Loucy (cell line): ENCODE results near the gene NAIF1.

ENCODE experiments used
- EZH2phosphoT487 ChIP-seq: fragments of 200-600 bp; IDR thresholded peaks from 2 replicates; pipeline ENCODE4 v1.6.1; 2018; ENCODE audit warnings: antibody characterized with exemption, mild to moderate bottlenecking, moderate library complexity, borderline replicate concordance
- TF ChIP-seq, protein P1 (sequence below): fragments of 200-600 bp; sonication (generic); conservative IDR thresholded peaks from 2 replicates; pipeline ENCODE4 v1.5.1; 2014; ENCODE audit warnings: mild to moderate bottlenecking, antibody characterized with exemption, low read length

DNA sequence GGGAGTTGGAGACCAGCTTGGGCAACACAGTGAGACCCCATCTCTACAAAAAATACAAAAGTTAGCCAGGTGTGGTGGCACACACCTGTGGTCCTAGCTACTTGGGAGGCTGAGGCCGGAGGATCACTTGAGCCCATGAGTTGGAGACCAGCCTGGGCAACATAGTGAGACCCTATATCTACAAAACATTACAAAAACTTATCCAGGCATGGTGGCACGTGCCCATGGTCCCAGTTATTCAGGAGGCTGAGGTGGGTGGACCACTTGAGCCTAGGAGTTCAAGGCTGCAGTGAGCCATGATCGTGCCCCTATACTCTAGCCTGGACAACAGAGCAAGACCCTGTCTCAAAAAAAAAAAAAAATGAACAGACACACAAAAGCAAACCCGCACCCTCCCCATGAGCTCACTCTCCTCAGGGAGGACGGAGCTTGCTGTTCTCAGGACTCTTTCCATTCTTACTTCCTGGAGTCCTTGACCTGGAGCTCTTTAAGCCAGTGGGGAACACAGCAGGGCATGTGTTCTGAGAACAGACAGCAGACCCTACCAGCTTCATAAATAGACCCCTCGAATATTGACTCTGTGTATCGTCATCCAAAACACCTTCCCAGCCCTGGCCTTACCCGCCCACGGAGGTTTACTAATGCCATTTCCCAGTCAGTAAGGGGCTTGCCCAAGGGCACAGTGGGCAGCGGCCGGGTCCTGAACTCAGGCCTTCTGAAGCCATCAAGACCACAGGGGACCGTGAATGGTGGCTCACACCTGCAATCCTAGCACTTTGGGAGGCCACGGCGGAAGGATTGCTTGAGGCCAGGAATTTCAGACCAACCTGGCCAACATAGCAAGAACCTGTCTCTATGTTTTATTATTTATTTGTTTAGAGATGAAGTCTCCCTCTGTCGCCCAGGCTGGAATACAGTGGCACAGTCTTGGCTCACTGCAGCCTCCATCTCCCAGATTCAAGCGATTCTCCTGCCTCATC lies 49.3 kb upstream of the NAIF1 start:
- TF ChIP-seq, protein P1, sequence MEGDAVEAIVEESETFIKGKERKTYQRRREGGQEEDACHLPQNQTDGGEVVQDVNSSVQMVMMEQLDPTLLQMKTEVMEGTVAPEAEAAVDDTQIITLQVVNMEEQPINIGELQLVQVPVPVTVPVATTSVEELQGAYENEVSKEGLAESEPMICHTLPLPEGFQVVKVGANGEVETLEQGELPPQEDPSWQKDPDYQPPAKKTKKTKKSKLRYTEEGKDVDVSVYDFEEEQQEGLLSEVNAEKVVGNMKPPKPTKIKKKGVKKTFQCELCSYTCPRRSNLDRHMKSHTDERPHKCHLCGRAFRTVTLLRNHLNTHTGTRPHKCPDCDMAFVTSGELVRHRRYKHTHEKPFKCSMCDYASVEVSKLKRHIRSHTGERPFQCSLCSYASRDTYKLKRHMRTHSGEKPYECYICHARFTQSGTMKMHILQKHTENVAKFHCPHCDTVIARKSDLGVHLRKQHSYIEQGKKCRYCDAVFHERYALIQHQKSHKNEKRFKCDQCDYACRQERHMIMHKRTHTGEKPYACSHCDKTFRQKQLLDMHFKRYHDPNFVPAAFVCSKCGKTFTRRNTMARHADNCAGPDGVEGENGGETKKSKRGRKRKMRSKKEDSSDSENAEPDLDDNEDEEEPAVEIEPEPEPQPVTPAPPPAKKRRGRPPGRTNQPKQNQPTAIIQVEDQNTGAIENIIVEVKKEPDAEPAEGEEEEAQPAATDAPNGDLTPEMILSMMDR = no peak
- TF ChIP-seq EZH2phosphoT487 = no peak
